HS-27A (cell line): ENCODE data around the gene DGKH.

Experiments
- DNase-seq: peaks from one replicate; pipeline ENCODE4 v3.0.0-alpha.2; 2012; ENCODE audit warnings: low read depth, missing footprints

DGKH gene

GRCh38 chr13:42275506-42275905 lies 227.1 kb downstream of the DGKH start:
- DNase-seq, result no peak

GRCh38 chr13:42276683-42277082 lies 228.2 kb downstream of the DGKH start:
- no peak for DNase-seq

DNA sequence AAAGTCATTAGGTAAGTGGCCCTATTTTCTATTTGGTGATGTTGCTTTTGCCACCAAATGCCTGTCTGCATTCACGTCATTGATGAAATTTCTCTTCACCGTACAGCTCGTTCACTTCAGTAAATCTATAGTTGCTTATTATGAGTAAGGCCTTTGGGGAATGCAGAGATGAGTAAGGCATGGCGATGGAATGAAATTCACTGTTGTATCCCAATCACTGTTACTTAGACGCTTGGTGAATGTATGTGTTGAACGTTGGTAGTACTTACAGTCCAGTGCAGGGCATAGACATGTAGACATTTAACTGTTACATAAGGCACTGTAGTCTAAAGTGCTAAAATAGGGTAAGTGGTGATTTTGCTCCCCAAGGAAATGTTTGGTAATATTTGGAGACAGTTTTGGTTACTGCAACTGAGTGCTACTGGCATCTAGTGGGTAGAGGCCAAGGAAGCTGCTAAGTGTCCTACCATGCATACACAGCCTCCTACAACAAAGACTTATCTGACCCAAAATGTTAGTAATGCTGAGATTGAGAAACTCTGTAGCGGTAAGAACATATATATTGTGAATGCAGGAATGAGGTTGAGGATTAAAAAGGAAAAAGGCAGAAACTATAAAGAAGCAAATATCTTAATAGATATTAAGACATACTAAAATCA lies 229.3 kb downstream of the DGKH start:
- DNase-seq, result no peak

- no peak for DNase-seq
Observed at GRCh38 chr13:42279080-42279479, 230.6 kb downstream of the DGKH start.

DNA sequence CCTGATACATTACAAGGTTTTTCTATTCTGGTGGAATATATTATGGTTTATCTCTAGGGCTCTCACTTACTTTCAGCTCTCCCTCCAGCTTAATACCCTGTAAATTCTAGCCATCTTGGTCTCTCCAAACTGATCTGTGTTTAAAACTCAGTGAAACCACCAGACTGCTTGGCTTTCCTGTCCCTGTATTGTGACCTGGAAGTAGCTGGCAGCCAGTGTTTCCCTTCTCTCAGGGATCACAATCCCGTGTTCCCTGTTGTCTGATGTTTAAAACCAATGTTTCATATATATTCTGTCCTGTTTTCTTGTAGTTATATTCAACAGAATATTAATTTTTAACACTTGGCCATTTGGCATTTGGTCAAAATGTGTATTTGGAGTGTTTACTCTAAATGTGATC lies 231.5 kb downstream of the DGKH start:
- DNase-seq, result no peak

DNA sequence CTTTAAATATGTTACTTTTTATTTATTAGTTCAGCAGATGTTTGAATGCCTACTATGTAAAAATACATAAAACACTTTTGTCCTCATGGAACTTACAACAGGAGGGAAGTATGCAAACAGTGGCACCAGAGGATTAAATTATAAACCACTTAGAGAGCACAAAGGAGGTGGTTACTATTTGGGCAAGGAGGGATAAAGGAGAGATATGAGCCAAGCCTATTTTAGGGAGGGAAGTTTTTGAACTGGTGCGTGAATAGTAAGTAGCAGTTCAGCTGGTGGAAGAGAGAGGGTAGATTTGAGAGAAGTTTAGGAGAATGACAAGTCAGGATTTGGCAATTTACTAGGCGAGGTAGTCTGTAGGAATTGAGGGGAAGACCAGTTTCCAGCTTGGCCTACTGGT lies 232.1 kb downstream of the DGKH start:
- no peak for DNase-seq

GRCh38 chr13:42283574-42283973 lies 235.1 kb downstream of the DGKH start:
- no peak for DNase-seq

GRCh38 chr13:42284068-42284467 lies 235.6 kb downstream of the DGKH start:
- no peak for DNase-seq
